ENCODE results near the gene RTN4.

RTN4 gene

GRCh38 chr2:54949431-54949830 lies 100.8 kb downstream of the RTN4 start:
- no peak for DNase-seq

- no peak for DNase-seq
Observed at GRCh38 chr2:54948120-54948519, 102.1 kb downstream of the RTN4 start.

- DNase-seq: no peak
Observed at GRCh38 chr2:54947646-54948045, 102.6 kb downstream of the RTN4 start.

- DNase-seq: no peak
Observed at GRCh38 chr2:54947136-54947535, 103.1 kb downstream of the RTN4 start.

- no peak for DNase-seq
Observed at GRCh38 chr2:54946220-54946805, 103.9 kb downstream of the RTN4 start.

- no peak for DNase-seq
Observed at GRCh38 chr2:54945391-54946219, 104.6 kb downstream of the RTN4 start.

GRCh38 chr2:54944724-54945326 lies 105.4 kb downstream of the RTN4 start:
- no peak for DNase-seq

GRCh38 chr2:54942373-54942772 lies 107.9 kb downstream of the RTN4 start:
- DNase-seq: peak in 1 of 3 donors; percentile 35

GRCh38 chr2:54941248-54941984 lies 108.8 kb downstream of the RTN4 start:
- DNase-seq: no peak

GRCh38 chr2:54940723-54941122 lies 109.5 kb downstream of the RTN4 start:
- no peak for DNase-seq

GRCh38 chr2:54939446-54940118 lies 110.7 kb downstream of the RTN4 start:
- DNase-seq: no peak

GRCh38 chr2:54936766-54937165 lies 113.5 kb downstream of the RTN4 start:
- no peak for DNase-seq

- no peak for DNase-seq
Observed at GRCh38 chr2:54935389-54935788, 114.9 kb downstream of the RTN4 start.

GRCh38 chr2:54931473-54931872 lies 118.8 kb downstream of the RTN4 start:
- DNase-seq: no peak

GRCh38 chr2:54928719-54929118 lies 121.5 kb downstream of the RTN4 start:
- DNase-seq: no peak

- DNase-seq: no peak
Observed at GRCh38 chr2:54927751-54928615, 122.3 kb downstream of the RTN4 start.

- no peak for DNase-seq
Observed at GRCh38 chr2:54927085-54927750, 123.0 kb downstream of the RTN4 start.

- DNase-seq: no peak
Observed at GRCh38 chr2:54925022-54925421, 125.2 kb downstream of the RTN4 start.

GRCh38 chr2:54924121-54924520 lies 126.1 kb downstream of the RTN4 start:
- no peak for DNase-seq

Data from suppressor macrophage treated with lipopolysaccharide for 1 hour (primary cell).